Body of pancreas (tissue), 4 donors: Measurements from ENCODE around the gene KRTAP5-9.

Experiments used
- POLR2A ChIP-seq, 3 donors: fragments of 450-650 bp; IDR thresholded peaks; one replicate each; pipeline ENCODE4 v1.6.1; 2016; ENCODE audit warnings: antibody characterized with exemption in 3 of 3, mild to moderate bottlenecking in 2 of 3
- TF ChIP-seq, protein P1 (sequence below), 7 experiments: fragments of 450-650 bp in 4 of 7; fragments of 200-600 bp in 3 of 7; sonication (generic) in 3 of 7; IDR thresholded peaks; one replicate each; pipeline ENCODE4 v1.5.1; 2016 to 2019; ENCODE audit warnings: antibody characterized with exemption in 7 of 7

DNA sequence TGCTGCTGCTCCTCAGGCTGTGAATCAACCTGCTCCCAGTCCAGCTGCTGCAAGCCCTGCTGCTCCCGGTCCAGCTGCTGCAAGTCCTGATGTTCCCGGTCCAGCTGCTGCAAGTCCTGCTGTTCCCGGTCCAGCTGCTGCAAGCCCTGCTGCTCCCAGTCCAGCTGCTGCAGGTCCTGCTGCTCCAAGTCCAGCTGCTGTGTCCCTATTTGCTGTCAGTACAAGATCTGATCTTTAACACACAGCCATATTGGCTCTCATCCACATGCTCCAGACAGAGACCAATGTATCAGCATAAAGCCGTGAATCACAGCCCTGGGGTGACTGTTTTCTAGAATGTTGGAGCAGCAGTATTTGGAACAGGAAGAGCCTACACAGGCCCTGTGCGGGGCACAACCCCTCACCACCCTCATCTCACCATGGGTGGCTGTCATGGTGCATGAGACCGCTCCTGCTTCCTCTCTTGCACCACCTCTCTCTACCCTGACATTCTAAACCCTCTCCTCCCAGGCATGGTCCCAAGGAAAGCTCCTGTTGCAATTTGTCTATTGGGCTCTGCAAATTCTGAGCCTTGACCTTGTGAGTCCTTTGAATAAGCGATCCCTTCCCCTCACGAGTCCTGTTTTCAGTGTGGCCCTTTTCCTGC, 20.6 kb downstream of the KRTAP5-9 start:
- TF ChIP-seq, protein P1, sequence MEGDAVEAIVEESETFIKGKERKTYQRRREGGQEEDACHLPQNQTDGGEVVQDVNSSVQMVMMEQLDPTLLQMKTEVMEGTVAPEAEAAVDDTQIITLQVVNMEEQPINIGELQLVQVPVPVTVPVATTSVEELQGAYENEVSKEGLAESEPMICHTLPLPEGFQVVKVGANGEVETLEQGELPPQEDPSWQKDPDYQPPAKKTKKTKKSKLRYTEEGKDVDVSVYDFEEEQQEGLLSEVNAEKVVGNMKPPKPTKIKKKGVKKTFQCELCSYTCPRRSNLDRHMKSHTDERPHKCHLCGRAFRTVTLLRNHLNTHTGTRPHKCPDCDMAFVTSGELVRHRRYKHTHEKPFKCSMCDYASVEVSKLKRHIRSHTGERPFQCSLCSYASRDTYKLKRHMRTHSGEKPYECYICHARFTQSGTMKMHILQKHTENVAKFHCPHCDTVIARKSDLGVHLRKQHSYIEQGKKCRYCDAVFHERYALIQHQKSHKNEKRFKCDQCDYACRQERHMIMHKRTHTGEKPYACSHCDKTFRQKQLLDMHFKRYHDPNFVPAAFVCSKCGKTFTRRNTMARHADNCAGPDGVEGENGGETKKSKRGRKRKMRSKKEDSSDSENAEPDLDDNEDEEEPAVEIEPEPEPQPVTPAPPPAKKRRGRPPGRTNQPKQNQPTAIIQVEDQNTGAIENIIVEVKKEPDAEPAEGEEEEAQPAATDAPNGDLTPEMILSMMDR (IDR thresholded peaks at IDR 0.05) = no peak
- TF ChIP-seq POLR2A (IDR thresholded peaks at IDR 0.05) = no peak
